Left lung (tissue), 10 donors: ENCODE data around the gene DCUN1D2. TPM values are rescaled to one million over a fixed set of nuclear protein-coding genes. Genes with fewer than 3 reads are reported as not detected.
"Not testable (repeated sequence)": the region's sequence is repeated elsewhere in the genome, so short reads cannot be mapped to it uniquely, and the experiment has no call there.

ENCODE experiments used
- ATAC-seq: fragments of 200-7000 bp; cut with Tn5 transposase; one replicate; pipeline ENCODE4 v1.9.1; 2020; ENCODE audit warnings: moderate library complexity
- DNase-seq, 4 donors: peaks; one replicate each; pipeline ENCODE4 v3.0.0-alpha.2; 2013 to 2020
- H3K27ac ChIP-seq, 2 donors: fragments of 200-600 bp; sonication (generic) in 1 of 2; one replicate each; pipeline versions ENCODE4 v1.5.0 to v1.8.0; 2020 to 2021
- H3K27me3 ChIP-seq, 2 donors: fragments of 200-600 bp; sonication (generic) in 1 of 2; one replicate each; pipeline versions ENCODE4 v1.5.0 to v1.8.0; 2020 to 2021
- H3K36me3 ChIP-seq, 2 donors: fragments of 200-600 bp; sonication (generic) in 1 of 2; one replicate each; pipeline versions ENCODE4 v1.5.0 to v1.8.0; 2020 to 2021
- H3K4me1 ChIP-seq, 2 donors: fragments of 200-600 bp; one replicate each; pipeline ENCODE4 v1.8.0; 2021
- H3K4me3 ChIP-seq, 2 donors: fragments of 200-600 bp; sonication (generic) in 1 of 2; one replicate each; pipeline versions ENCODE4 v1.5.0 to v1.8.0; 2020 to 2021; ENCODE audit warnings: mild to moderate bottlenecking in 1 of 2
- H3K9me3 ChIP-seq, 2 donors: fragments of 200-600 bp; sonication (generic) in 1 of 2; one replicate each; pipeline versions ENCODE4 v1.5.0 to v1.8.0; 2020 to 2021
- intact Hi-C, 2 donors: fragments of 100-400 bp; cut with DNase I; formaldehyde crosslinking; loops; one replicate each; pipeline versions ENCODE4 v1.11.2 to v1.14.2; 2022
- polyA plus RNA-seq, 6 donors: library from polyadenylated mRNA; unstranded; fragments of 120-200 nt; gene quantifications; one replicate each; pipeline ENCODE4 v1.2.1, GENCODE V29; 2013; ENCODE audit not compliant: insufficient read length in 6 of 6
- total RNA-seq, 2 donors: library from RNA; stranded (reverse); fragmentation: NEBNext Ultra II Directional; extraction: Animal tissue kit (Norgen Biotek cat#: 25700); gene quantifications; one replicate each; pipeline ENCODE4 v1.2.1, GENCODE V29; 2021
- TF ChIP-seq, protein P1 (sequence below), 2 donors: fragments of 200-600 bp; sonication (generic) in 1 of 2; IDR thresholded peaks; one replicate each; pipeline versions ENCODE4 v1.5.0 to v1.8.0; 2021; ENCODE audit warnings: antibody characterized with exemption in 2 of 2
- donor health status: DM: no; HTN: yes; CAD: no.
- donor health status: DM: no; HTN: no; CAD: no.

DCUN1D2 gene
- total and polyA plus RNA-seq, 8 donors, result 10.3 to 26.3 (median 19.2) TPM

- intact Hi-C loops, result no loop called here
- no peak overlapping the region for H3K27ac ChIP-seq
- no peak for DNase-seq
- no peaks in the 10 kb centered on the region for H3K4me1 ChIP-seq
- TF ChIP-seq, protein P1, sequence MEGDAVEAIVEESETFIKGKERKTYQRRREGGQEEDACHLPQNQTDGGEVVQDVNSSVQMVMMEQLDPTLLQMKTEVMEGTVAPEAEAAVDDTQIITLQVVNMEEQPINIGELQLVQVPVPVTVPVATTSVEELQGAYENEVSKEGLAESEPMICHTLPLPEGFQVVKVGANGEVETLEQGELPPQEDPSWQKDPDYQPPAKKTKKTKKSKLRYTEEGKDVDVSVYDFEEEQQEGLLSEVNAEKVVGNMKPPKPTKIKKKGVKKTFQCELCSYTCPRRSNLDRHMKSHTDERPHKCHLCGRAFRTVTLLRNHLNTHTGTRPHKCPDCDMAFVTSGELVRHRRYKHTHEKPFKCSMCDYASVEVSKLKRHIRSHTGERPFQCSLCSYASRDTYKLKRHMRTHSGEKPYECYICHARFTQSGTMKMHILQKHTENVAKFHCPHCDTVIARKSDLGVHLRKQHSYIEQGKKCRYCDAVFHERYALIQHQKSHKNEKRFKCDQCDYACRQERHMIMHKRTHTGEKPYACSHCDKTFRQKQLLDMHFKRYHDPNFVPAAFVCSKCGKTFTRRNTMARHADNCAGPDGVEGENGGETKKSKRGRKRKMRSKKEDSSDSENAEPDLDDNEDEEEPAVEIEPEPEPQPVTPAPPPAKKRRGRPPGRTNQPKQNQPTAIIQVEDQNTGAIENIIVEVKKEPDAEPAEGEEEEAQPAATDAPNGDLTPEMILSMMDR (IDR thresholded peaks at IDR 0.05), result no peak
- no peaks in the 10 kb centered on the region for H3K36me3 ChIP-seq
- peak; percentile 37 for ATAC-seq
- no peaks in the 10 kb centered on the region for H3K27me3 ChIP-seq
- no peak overlapping the region for H3K4me3 ChIP-seq
- H3K9me3 ChIP-seq, result no peaks in the 10 kb centered on the region
Observed at GRCh38 chr13:113437408-113438010, 53.0 kb downstream of the DCUN1D2 start.

DNA sequence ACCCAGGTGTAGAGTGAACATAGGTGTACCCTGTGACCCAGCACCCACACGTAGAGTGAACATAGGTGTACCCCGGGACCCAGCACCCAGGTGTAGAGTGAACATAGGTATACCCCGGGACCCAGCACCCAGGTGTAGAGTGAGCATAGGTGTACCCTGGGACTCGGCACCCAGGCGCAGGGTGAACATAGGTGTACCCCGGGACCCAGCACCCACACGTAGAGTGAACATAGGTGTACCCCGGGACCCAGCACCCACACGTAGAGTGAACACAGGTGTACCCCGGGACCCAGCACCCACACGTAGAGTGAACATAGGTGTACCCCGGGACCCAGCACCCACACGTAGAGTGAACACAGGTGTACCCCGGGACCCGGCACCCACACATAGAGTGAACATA is 53.6 kb downstream of the DCUN1D2 start:
- H3K27ac ChIP-seq, intact Hi-C loops, H3K9me3 ChIP-seq, H3K36me3 ChIP-seq, ATAC-seq, H3K4me3 ChIP-seq, H3K27me3 ChIP-seq, DNase-seq, H3K4me1 ChIP-seq: not testable (repeated sequence)

- H3K4me3 ChIP-seq, H3K27ac ChIP-seq, H3K36me3 ChIP-seq, H3K9me3 ChIP-seq, intact Hi-C loops, H3K4me1 ChIP-seq, DNase-seq, ATAC-seq, H3K27me3 ChIP-seq: not testable (repeated sequence)
Observed at GRCh38 chr13:113435907-113436306, 54.6 kb downstream of the DCUN1D2 start.

GRCh38 chr13:113433391-113433916 is 57.1 kb downstream of the DCUN1D2 start:
- no peak for DNase-seq
- Histone ChIP-seq H3K4me1 (no peaks in the 10 kb centered on the region), H3K9me3 (no peaks in the 10 kb centered on the region), H3K27ac (no peak overlapping the region), H3K36me3 (no peaks in the 10 kb centered on the region), H3K27me3 (no peaks in the 10 kb centered on the region), H3K4me3 (no peak overlapping the region)
- no peak for ATAC-seq
- intact Hi-C loops, result no loop called here
- TF ChIP-seq, protein P1 (IDR thresholded peaks at IDR 0.05), result no peak

GRCh38 chr13:113432506-113433270 is 57.8 kb downstream of the DCUN1D2 start:
- DNase-seq (no peak), ATAC-seq (no peak)
- H3K9me3 ChIP-seq, result no peaks in the 10 kb centered on the region
- intact Hi-C loops, result no loop called here
- no peak overlapping the region for H3K4me3 ChIP-seq
- no peaks in the 10 kb centered on the region for H3K4me1 ChIP-seq
- TF ChIP-seq, protein P1 (IDR thresholded peaks at IDR 0.05), result no peak
- H3K36me3 ChIP-seq, result no peaks in the 10 kb centered on the region
- no peaks in the 10 kb centered on the region for H3K27me3 ChIP-seq
- no peak overlapping the region for H3K27ac ChIP-seq

- intact Hi-C loops, result no loop called here
- H3K27me3 ChIP-seq, result no peaks in the 10 kb centered on the region
- no peaks in the 10 kb centered on the region for H3K4me1 ChIP-seq
- no peak overlapping the region for H3K27ac ChIP-seq
- TF ChIP-seq, protein P1 (IDR thresholded peaks at IDR 0.05), result no peak
- DNase-seq, result no peak
- no peak for ATAC-seq
- no peaks in the 10 kb centered on the region for H3K36me3 ChIP-seq
- H3K4me3 ChIP-seq, result no peak overlapping the region
- no peaks in the 10 kb centered on the region for H3K9me3 ChIP-seq
Observed at GRCh38 chr13:113431171-113431570, 59.3 kb downstream of the DCUN1D2 start.
